Measurements from ENCODE around the gene OTUD6A.

The OTUD6A gene

DNA sequence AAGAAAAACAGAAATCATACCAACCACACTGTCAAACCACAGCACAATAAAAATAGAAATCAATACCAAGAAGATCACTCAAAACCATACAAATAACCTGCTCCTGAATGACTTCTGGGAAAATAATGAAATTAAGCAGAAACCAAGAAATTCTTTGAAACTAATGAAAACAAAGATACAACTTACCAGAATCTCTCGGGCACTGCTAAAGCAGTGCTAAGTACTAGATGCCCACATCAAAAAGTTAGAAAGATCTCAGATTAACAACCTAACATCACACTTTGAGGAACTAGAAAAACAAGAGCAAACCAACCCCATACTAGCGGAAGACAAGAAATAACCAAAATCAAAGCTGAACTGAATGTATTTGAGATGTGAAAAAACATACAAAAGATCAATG, 45.7 kb upstream of the OTUD6A start:
- H3K27me3 ChIP-seq (ENCODE audit: insufficient read depth, low read length, poor library complexity, severe bottlenecking) = no peaks in the 10 kb centered on the region

DNA sequence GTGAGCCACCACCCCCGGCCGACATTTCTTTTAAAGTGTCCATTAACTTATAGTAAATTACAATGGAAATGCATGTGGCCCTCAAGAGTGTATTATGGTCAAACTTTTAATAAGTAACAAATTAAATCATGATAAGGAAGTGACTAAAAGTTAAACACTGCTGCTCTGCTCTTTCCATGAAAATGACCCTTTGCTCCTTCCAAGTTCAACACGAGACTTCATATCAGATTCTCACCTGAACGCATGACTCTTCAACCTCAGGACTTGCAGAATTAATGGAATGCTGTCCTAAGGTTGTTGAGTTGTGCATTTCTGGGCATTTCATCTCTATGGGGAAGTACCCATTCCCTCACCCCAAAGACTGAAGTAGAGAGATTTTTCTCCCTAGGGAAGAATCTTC, 39.6 kb upstream of the OTUD6A start:
- H3K9me3 ChIP-seq (ENCODE audit: insufficient read depth, low read depth, low read length) = no peaks in the 10 kb centered on the region
- no peak overlapping the region for H3K4me2 ChIP-seq (ENCODE audit: low read depth, low read length, poor library complexity, severe bottlenecking)
- no peak overlapping the region for H2AFZ ChIP-seq (ENCODE audit: low read length)
- H3K79me2 ChIP-seq (ENCODE audit: insufficient read depth, low read length) = no peaks in the 10 kb centered on the region
- H3K36me3 ChIP-seq (ENCODE audit: insufficient read depth, low read length) = no peaks in the 10 kb centered on the region
- H3K4me1 ChIP-seq (ENCODE audit: insufficient read depth, low read length, poor library complexity, severe bottlenecking) = no peaks in the 10 kb centered on the region
- no peak overlapping the region for H3K9ac ChIP-seq (ENCODE audit: low read depth, low read length, poor library complexity, severe bottlenecking)
- no peak for TF ChIP-seq EZH2phosphoT487 (IDR thresholded peaks at IDR 0.05; ENCODE audit: borderline replicate concordance)
- TF ChIP-seq, protein P1, sequence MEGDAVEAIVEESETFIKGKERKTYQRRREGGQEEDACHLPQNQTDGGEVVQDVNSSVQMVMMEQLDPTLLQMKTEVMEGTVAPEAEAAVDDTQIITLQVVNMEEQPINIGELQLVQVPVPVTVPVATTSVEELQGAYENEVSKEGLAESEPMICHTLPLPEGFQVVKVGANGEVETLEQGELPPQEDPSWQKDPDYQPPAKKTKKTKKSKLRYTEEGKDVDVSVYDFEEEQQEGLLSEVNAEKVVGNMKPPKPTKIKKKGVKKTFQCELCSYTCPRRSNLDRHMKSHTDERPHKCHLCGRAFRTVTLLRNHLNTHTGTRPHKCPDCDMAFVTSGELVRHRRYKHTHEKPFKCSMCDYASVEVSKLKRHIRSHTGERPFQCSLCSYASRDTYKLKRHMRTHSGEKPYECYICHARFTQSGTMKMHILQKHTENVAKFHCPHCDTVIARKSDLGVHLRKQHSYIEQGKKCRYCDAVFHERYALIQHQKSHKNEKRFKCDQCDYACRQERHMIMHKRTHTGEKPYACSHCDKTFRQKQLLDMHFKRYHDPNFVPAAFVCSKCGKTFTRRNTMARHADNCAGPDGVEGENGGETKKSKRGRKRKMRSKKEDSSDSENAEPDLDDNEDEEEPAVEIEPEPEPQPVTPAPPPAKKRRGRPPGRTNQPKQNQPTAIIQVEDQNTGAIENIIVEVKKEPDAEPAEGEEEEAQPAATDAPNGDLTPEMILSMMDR (conservative IDR thresholded peaks at IDR 0.05; ENCODE audit: low read length) = no peak
- no peaks in the 10 kb centered on the region for H3K9me2 ChIP-seq (replicated peaks; ENCODE audit: low read depth, low read length)
- H3F3A ChIP-seq (ENCODE audit: low read depth) = no peaks in the 10 kb centered on the region
- no peak overlapping the region for H3K4me3 ChIP-seq (ENCODE audit: low read length, poor library complexity, severe bottlenecking)
- no peaks in the 10 kb centered on the region for H3K27me3 ChIP-seq (ENCODE audit: insufficient read depth, low read length, poor library complexity, severe bottlenecking)
- no peaks in the 10 kb centered on the region for H4K20me1 ChIP-seq (ENCODE audit: insufficient read depth, low read length, poor library complexity, severe bottlenecking)

More for the DNA sequence above, 45.7 kb upstream of the OTUD6A start:
- Histone ChIP-seq H3K9ac (ENCODE audit: low read depth, low read length, poor library complexity, severe bottlenecking) (no peak overlapping the region), H2AFZ (ENCODE audit: low read length) (no peak overlapping the region), H3K79me2 (ENCODE audit: insufficient read depth, low read length) (no peaks in the 10 kb centered on the region), H3F3A (ENCODE audit: low read depth) (no peaks in the 10 kb centered on the region), H3K4me1 (ENCODE audit: insufficient read depth, low read length, poor library complexity, severe bottlenecking) (no peaks in the 10 kb centered on the region), H3K36me3 (ENCODE audit: insufficient read depth, low read length) (no peaks in the 10 kb centered on the region), H3K4me2 (ENCODE audit: low read depth, low read length, poor library complexity, severe bottlenecking) (no peak overlapping the region), H3K4me3 (ENCODE audit: low read length, poor library complexity, severe bottlenecking) (no peak overlapping the region), H3K9me3 (ENCODE audit: insufficient read depth, low read depth, low read length) (no peaks in the 10 kb centered on the region), H4K20me1 (ENCODE audit: insufficient read depth, low read length, poor library complexity, severe bottlenecking) (no peaks in the 10 kb centered on the region), H3K9me2 (replicated peaks; ENCODE audit: low read depth, low read length) (no peaks in the 10 kb centered on the region)
- TF ChIP-seq, protein P1 (conservative IDR thresholded peaks at IDR 0.05; ENCODE audit: low read length) = no peak
- TF ChIP-seq EZH2phosphoT487 (IDR thresholded peaks at IDR 0.05; ENCODE audit: borderline replicate concordance) = no peak

DNA sequence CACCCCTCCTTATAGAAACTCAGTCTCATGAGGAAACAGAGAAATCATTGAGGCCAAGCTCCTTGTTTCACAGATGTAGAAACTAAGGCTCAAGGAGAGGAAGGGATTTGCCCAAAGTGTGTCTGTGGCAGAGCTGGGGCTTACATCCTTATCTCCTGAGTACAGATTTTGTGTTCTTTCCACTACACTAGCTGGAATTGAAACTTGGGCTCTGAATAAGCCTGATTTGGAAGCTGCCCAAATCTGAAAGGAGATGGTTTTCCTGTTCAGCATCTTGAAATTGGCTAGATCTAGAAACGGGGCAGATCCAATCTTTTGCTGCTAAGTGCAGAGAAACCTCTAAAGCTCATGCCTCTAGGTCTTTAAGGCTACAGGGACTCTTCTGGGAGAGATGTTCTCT, 36.8 kb upstream of the OTUD6A start:
- Histone ChIP-seq H4K20me1 (ENCODE audit: insufficient read depth, low read length, poor library complexity, severe bottlenecking) (no peaks in the 10 kb centered on the region), H3K9me2 (replicated peaks; ENCODE audit: low read depth, low read length) (no peaks in the 10 kb centered on the region), H3K79me2 (ENCODE audit: insufficient read depth, low read length) (no peaks in the 10 kb centered on the region), H3K4me2 (ENCODE audit: low read depth, low read length, poor library complexity, severe bottlenecking) (no peak overlapping the region), H3K36me3 (ENCODE audit: insufficient read depth, low read length) (no peaks in the 10 kb centered on the region), H3K9ac (ENCODE audit: low read depth, low read length, poor library complexity, severe bottlenecking) (no peak overlapping the region), H2AFZ (ENCODE audit: low read length) (no peak overlapping the region), H3K4me3 (ENCODE audit: low read length, poor library complexity, severe bottlenecking) (no peak overlapping the region), H3K27me3 (ENCODE audit: insufficient read depth, low read length, poor library complexity, severe bottlenecking) (no peaks in the 10 kb centered on the region), H3F3A (ENCODE audit: low read depth) (no peaks in the 10 kb centered on the region), H3K4me1 (ENCODE audit: insufficient read depth, low read length, poor library complexity, severe bottlenecking) (no peaks in the 10 kb centered on the region), H3K9me3 (ENCODE audit: insufficient read depth, low read depth, low read length) (no peaks in the 10 kb centered on the region)
- TF ChIP-seq, protein P1 (conservative IDR thresholded peaks at IDR 0.05; ENCODE audit: low read length) = no peak
- no peak for TF ChIP-seq EZH2phosphoT487 (IDR thresholded peaks at IDR 0.05; ENCODE audit: borderline replicate concordance)

All from Loucy (cell line).